ENCODE measurements around the gene ZCCHC8. TPM values are rescaled to one million over a fixed set of nuclear protein-coding genes. Genes with fewer than 3 reads are reported as not detected.
"Not testable (repeated sequence)": the region's sequence is repeated elsewhere in the genome, so short reads cannot be mapped to it uniquely, and the experiment has no call there.

The ZCCHC8 gene
- total and polyA plus RNA-seq, 8 donors = 7.8 to 110 (median 21.7) TPM

DNA sequence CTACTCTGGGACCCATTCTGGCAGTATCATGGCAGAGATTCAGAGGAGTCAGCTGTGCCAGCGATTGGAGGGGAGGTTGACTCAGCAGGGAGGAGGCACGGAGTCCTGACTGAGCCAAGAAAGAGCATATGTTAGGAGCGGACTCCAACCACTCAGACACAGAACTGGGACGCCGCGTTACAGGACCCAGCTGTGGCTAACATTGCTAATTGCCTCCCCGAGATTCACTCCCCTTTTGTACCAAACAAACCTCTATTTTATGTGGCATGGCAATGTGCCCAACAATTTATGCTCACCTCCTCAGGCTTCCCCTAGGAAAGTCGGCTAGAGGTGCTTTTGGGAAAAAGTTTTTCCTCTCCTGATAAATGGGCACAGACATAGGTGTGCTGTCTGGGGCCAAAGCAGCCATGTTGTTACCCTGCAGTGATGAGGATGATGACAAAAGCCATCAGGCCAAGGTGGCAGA lies 63.0 kb downstream of the ZCCHC8 start:
- H3K4me3 ChIP-seq = no peak overlapping the region
- no peaks in the 10 kb centered on the region for H3K36me3 ChIP-seq
- intact Hi-C loops (cut with DNase I; ENCODE audit: low total_unique reads) = no loop called here
- no peaks in the 10 kb centered on the region for H3K27me3 ChIP-seq
- TF ChIP-seq POLR2AphosphoS5 (IDR thresholded peaks at IDR 0.05) = peak in 2 of 3 donors; percentile 21 to 44
- TF ChIP-seq, protein P1, sequence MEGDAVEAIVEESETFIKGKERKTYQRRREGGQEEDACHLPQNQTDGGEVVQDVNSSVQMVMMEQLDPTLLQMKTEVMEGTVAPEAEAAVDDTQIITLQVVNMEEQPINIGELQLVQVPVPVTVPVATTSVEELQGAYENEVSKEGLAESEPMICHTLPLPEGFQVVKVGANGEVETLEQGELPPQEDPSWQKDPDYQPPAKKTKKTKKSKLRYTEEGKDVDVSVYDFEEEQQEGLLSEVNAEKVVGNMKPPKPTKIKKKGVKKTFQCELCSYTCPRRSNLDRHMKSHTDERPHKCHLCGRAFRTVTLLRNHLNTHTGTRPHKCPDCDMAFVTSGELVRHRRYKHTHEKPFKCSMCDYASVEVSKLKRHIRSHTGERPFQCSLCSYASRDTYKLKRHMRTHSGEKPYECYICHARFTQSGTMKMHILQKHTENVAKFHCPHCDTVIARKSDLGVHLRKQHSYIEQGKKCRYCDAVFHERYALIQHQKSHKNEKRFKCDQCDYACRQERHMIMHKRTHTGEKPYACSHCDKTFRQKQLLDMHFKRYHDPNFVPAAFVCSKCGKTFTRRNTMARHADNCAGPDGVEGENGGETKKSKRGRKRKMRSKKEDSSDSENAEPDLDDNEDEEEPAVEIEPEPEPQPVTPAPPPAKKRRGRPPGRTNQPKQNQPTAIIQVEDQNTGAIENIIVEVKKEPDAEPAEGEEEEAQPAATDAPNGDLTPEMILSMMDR (IDR thresholded peaks at IDR 0.05) = no peak
- WGBS, 5 donors = 49 to 63% (median 61%) methylated on average over 5 to 8 of the region's 8 CpGs
- H3K4me1 ChIP-seq = peaks cover 0 to 9% (median 2%) of the 10 kb centered on the region in 4 donors
- H3K9me3 ChIP-seq = no peaks in the 10 kb centered on the region
- H3K27ac ChIP-seq = peak overlapping the region in 2 of 5 donors; percentile 34 to 56
- peak; percentile 28 to 64 for DNase-seq

DNA sequence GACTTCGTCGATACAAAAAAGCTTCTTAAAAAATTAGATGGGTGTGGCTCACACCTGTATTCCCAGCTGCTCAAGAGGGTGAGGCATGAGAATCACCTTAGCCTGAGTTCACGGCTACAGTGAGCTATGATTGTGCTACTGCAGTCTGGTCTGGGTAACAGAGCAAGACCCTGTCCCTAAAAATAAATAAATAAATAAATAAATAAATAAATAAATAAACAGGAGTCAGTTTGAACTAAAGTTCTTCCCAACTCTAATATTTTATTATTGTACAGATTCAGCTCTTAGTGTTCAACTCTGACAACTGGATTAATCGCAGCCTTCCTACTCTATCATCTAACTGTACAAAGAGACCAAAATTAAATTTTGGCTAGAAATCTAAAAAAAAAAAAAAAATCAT lies 65.5 kb downstream of the ZCCHC8 start:
- TF ChIP-seq, protein P1 (IDR thresholded peaks at IDR 0.05) = no peak
- no peak for TF ChIP-seq POLR2A (IDR thresholded peaks at IDR 0.05)
- no peak for TF ChIP-seq POLR2AphosphoS5 (IDR thresholded peaks at IDR 0.05)
- no peak for TF ChIP-seq EP300 (IDR thresholded peaks at IDR 0.05)
- WGBS, 5 donors = 81 to 89% (median 86%) methylated on average over 4 of the region's 4 CpGs
- peaks cover 0 to 9% (median 2%) of the 10 kb centered on the region in 4 donors for H3K4me1 ChIP-seq
- no peak for DNase-seq
- no peak overlapping the region for H3K27ac ChIP-seq
- no peaks in the 10 kb centered on the region for H3K27me3 ChIP-seq
- H3K36me3 ChIP-seq = no peaks in the 10 kb centered on the region
- no peak overlapping the region for H3K4me3 ChIP-seq
- no peaks in the 10 kb centered on the region for H3K9me3 ChIP-seq
- intact Hi-C loops (cut with DNase I; ENCODE audit: low total_unique reads) = no loop called here

DNA sequence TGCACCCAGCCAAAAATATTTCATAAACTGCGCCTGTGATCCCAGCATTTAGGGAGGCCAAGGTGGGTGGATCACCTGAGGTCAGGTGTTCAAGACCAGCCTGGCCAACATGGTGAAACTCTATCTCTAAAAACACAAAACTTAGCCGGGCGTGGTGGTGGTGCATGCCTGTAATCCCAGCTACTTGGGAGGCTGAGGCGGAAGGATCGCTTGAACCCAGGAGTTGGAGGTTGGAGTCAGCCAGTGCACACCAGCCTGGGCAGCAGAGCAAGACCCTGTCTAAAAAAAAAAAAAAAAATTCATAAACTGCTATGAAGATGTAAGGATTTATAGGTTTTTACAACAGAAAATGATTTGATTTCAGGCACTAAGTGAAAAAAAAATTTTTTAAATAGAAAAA lies 71.7 kb downstream of the ZCCHC8 start:
- H3K4me3 ChIP-seq; intact Hi-C loops (cut with DNase I; ENCODE audit: low total_unique reads); H3K27me3 ChIP-seq; DNase-seq; H3K27ac ChIP-seq; H3K36me3 ChIP-seq; H3K9me3 ChIP-seq: not testable (repeated sequence)
- H3K4me1 ChIP-seq = peaks cover 0 to 14% (median 6%) of the 10 kb centered on the region in 4 donors
- 89 to 98% (median 96%) methylated on average over 5 of the region's 5 CpGs for WGBS, 5 donors

DNA sequence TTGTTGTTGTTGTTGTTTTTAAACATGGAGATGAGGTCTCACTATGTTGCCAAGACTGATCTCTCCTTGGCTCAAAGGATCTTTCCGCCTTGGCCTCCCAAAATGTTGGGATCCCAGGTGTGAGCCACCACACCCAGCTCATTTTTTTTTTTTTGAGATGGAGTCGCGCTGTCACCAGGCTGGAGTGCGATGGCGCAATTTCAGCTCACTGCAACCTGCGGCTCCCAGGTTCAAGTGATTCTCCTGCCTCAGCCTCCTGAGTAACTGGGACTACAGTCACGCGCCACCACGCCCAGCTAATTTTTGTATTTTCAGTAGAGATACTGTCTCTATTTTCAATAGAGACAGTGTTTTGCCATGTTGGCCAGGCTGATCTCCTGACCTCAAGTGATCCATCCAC lies 73.3 kb downstream of the ZCCHC8 start:
- Histone ChIP-seq H3K27ac (no peak overlapping the region), H3K36me3 (no peaks in the 10 kb centered on the region), H3K27me3 (no peaks in the 10 kb centered on the region), H3K4me3 (no peak overlapping the region), H3K9me3 (no peaks in the 10 kb centered on the region), H3K4me1 (peaks cover 12 to 24% (median 19%) of the 10 kb centered on the region in 4 donors)
- no peak for DNase-seq
- intact Hi-C loops (cut with DNase I; ENCODE audit: low total_unique reads) = no loop called here
- WGBS, 5 donors = 94 to 97% (median 96%) methylated on average over 9 of the region's 9 CpGs
- no peak for TF ChIP-seq POLR2A (IDR thresholded peaks at IDR 0.05)

DNA sequence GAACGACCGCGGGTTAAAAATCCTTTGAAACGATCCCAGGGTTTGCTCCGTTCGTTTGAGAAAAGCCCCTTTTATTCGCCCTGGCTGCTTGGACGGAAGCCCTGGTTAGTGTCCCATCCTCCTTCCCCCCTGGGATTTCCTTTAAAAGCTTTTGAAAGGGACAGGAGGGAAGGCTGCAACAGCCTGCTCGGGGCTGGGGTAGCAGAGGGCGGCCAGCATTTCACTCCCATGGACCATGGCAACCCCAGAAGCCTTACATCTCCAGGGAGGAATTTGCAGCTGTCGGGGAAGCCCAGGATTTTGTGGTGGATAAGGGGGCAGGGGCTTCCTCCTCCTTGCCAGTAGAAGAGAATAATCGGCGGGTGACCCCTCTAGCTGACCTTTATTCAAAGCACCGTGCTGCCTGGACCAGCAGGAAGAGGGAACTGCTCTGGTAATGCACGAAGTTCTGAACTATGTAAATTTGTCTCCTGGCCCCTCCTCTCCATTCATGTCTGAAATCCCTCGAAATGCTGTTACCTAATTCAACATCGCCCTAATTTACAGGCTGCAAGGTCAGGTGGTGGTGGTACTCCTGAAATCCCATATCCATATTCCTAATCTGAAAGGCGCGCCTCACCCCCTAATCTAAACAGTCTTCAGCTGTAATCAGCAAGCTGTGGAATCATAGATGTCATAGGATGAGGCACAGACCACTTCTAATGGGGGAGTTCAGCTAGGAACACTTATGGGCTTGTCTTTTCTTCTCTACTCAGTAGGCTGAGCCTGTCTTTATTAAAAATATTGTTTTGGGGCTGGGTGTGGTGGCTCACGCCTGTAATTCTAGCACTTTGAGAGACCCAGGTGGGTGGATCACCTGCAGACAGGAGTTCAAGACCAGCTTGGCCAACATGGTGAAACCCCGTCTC lies 77.2 kb downstream of the ZCCHC8 start:
- DNase-seq = peak in 1 of 2 donors; percentile 70
- intact Hi-C loops (cut with DNase I; ENCODE audit: low total_unique reads) = no loop called here
- WGBS, 5 donors = 15 to 18% (median 16%) methylated on average over 20 to 21 of the region's 21 CpGs
- peaks cover 24 to 56% (median 40%) of the 10 kb centered on the region in 4 donors for H3K4me1 ChIP-seq
- no peaks in the 10 kb centered on the region for H3K36me3 ChIP-seq
- H3K27ac ChIP-seq = peak overlapping the region; percentile 88 to 100 (median 92)
- peak overlapping the region; percentile 57 to 96 (median 78) for H3K4me3 ChIP-seq
- H3K9me3 ChIP-seq = no peaks in the 10 kb centered on the region
- no peaks in the 10 kb centered on the region for H3K27me3 ChIP-seq
- TF ChIP-seq POLR2AphosphoS5 (IDR thresholded peaks at IDR 0.05) (peak in 1 of 3 donors; percentile 5), POLR2A (IDR thresholded peaks at IDR 0.05) (no peak), EP300 (IDR thresholded peaks at IDR 0.05) (no peak)
- TF ChIP-seq, protein P1 (IDR thresholded peaks at IDR 0.05) = no peak

Data from stomach (tissue), 9 donors.